SK-N-SH (cell line): ENCODE measurements around the gene WWOX. TPM values are rescaled to one million over a fixed set of nuclear protein-coding genes. Genes with fewer than 3 reads are reported as not detected.

ENCODE experiments used
- CTCF ChIA-PET: fragments of 300-600, 350-600 bp; formaldehyde crosslinking; extraction: SDS; loops from one replicate; lab custom pipeline; 2021; lab: Yijun Ruan, JAX
- POLR2A ChIA-PET: fragments of 350-600 bp; sonication (Branson Sonifier 250); formaldehyde crosslinking; extraction: SDS; loops from one replicate; lab custom pipeline; 2020; ENCODE audit warnings: antibody characterized with exemption, inconsistent platforms; lab: Yijun Ruan, JAX
- DNase-seq: peaks from one replicate; pipeline ENCODE4 v3.0.0; 2012
- H2AFZ ChIP-seq: fragments of 200-600 bp; sonication (generic); 2 replicates; pipeline ENCODE4 v1.8.1; 2016; ENCODE audit warnings: antibody characterized with exemption, mild to moderate bottlenecking, low read depth
- H3F3A ChIP-seq: fragments of 200-600 bp; sonication (generic); replicated peaks from 2 replicates; pipeline ENCODE3; 2016; ENCODE audit warnings: antibody characterized with exemption, mild to moderate bottlenecking; ENCODE audit not compliant: insufficient read depth
- H3K27ac ChIP-seq, 2 experiments: fragments of 200-500 bp in 1 of 2; fragments of 200-600 bp in 1 of 2; sonication (Bioruptor generic) in 1 of 2; sonication (generic), shearing (Covaris generic) in 1 of 2; 2 replicates each; pipeline versions ENCODE4 v1.5.1 to v1.6.1; 2014 to 2016; ENCODE audit warnings: low read depth in 2 of 2, inconsistent platforms in 1 of 2, low read length in 1 of 2, mild to moderate bottlenecking in 1 of 2, mixed read lengths in 1 of 2
- H3K27me3 ChIP-seq: fragments of 200-600 bp; sonication (generic), shearing (Covaris generic); 2 replicates; pipeline ENCODE4 v1.6.1; 2016; ENCODE audit warnings: mixed run types; ENCODE audit not compliant: insufficient read depth
- H3K36me3 ChIP-seq, 2 experiments: fragments of 200-500 bp in 1 of 2; fragments of 200-600 bp in 1 of 2; sonication (Bioruptor generic) in 1 of 2; sonication (generic) in 1 of 2; replicated peaks in 1 of 2; 2 replicates each; pipeline versions ENCODE3 to v1.5.1; 2014 to 2016; ENCODE audit warnings: low read length in 1 of 2, mild to moderate bottlenecking in 1 of 2; ENCODE audit not compliant: insufficient read depth in 2 of 2, control insufficient read depth in 1 of 2
- H3K4me1 ChIP-seq, 2 experiments: fragments of 200-500 bp in 1 of 2; fragments of 200-600 bp in 1 of 2; sonication (Bioruptor generic) in 1 of 2; sonication (generic), shearing (Covaris generic) in 1 of 2; 2 replicates each; pipeline versions ENCODE4 v1.5.1 to v1.6.1; 2014 to 2016; ENCODE audit warnings: low read depth in 1 of 2, low read length in 1 of 2, mixed run types in 1 of 2; ENCODE audit not compliant: insufficient read depth in 2 of 2, control insufficient read depth in 1 of 2
- H3K4me2 ChIP-seq: fragments of 200-600 bp; sonication (generic), shearing (Covaris generic); 2 replicates; pipeline ENCODE4 v1.6.1; 2017; ENCODE audit warnings: mixed run types
- H3K4me3 ChIP-seq, 2 experiments: fragments of 200-500 bp in 1 of 2; fragments of 200-600 bp in 1 of 2; sonication (Bioruptor generic) in 1 of 2; sonication (generic), shearing (Covaris generic) in 1 of 2; 2 replicates each; pipeline versions ENCODE4 v1.5.1 to v1.8.1; 2014 to 2016; ENCODE audit warnings: low read depth in 2 of 2, inconsistent platforms in 1 of 2, low read length in 1 of 2, mild to moderate bottlenecking in 1 of 2, mixed read lengths in 1 of 2, moderate library complexity in 1 of 2
- H3K79me2 ChIP-seq: fragments of 200-600 bp; sonication (generic); 2 replicates; pipeline ENCODE4 v1.8.1; 2017; ENCODE audit warnings: mild to moderate bottlenecking; ENCODE audit not compliant: insufficient read depth
- H3K9ac ChIP-seq: fragments of 200-600 bp; sonication (generic); 2 replicates; pipeline ENCODE4 v1.6.1; 2017; ENCODE audit warnings: mixed run types
- H3K9me2 ChIP-seq: fragments of 200-600 bp; sonication (generic); 2 replicates; pipeline ENCODE4 v1.6.1; 2017; ENCODE audit warnings: mixed run types
- H3K9me3 ChIP-seq: fragments of 200-600 bp; sonication (generic); 2 replicates; pipeline ENCODE4 v1.6.1; 2017; ENCODE audit warnings: mixed run types, mild to moderate bottlenecking, moderate library complexity
- H4K20me1 ChIP-seq: fragments of 200-600 bp; sonication (generic); 2 replicates; pipeline ENCODE4 v1.6.1; 2017; ENCODE audit warnings: mild to moderate bottlenecking, mixed run types; ENCODE audit not compliant: insufficient read depth
- CHD2 ChIP-seq: fragments of 150-350 bp; IDR thresholded peaks from 2 replicates; pipeline ENCODE4 v1.6.1; 2018; ENCODE audit warnings: low read length; ENCODE audit not compliant: partially characterized antibody
- ELF1 ChIP-seq: IDR thresholded peaks from 2 replicates; pipeline ENCODE4 v1.4.0; 2012
- EP300 ChIP-seq, 2 experiments: IDR thresholded peaks; 2 replicates each; pipeline versions ENCODE4 v1.4.0 to v1.6.1; 2012; ENCODE audit warnings: borderline replicate concordance in 1 of 2, low read depth in 1 of 2, low read length in 1 of 2
- EZH2phosphoT487 ChIP-seq: fragments of 200-600 bp; sonication (generic); IDR thresholded peaks from 2 replicates; pipeline ENCODE4 v1.6.1; 2017; ENCODE audit warnings: low read depth, mixed run types, mild to moderate bottlenecking, antibody characterized with exemption, moderate library complexity, borderline replicate concordance
- FOSL2 ChIP-seq: IDR thresholded peaks from 2 replicates; pipeline ENCODE4 v1.4.0; 2012; ENCODE audit warnings: low read depth, mild to moderate bottlenecking, moderate library complexity, borderline replicate concordance
- FOXM1 ChIP-seq: IDR thresholded peaks from 2 replicates; pipeline ENCODE4 v1.4.0; 2012; ENCODE audit warnings: low read depth, mild to moderate bottlenecking
- MEF2A ChIP-seq: IDR thresholded peaks from 2 replicates; pipeline ENCODE4 v1.4.0; 2012; ENCODE audit warnings: low read depth, borderline replicate concordance
- NFIC ChIP-seq: IDR thresholded peaks from 2 replicates; pipeline ENCODE4 v1.4.0; 2012; ENCODE audit warnings: borderline replicate concordance
- NRF1 ChIP-seq: IDR thresholded peaks from 2 replicates; pipeline ENCODE4 v1.6.1; 2012; ENCODE audit warnings: low read depth, mild to moderate bottlenecking, low read length
- RCOR1 ChIP-seq: fragments of 150-350 bp; IDR thresholded peaks from 2 replicates; pipeline ENCODE4 v1.6.1; 2017; ENCODE audit warnings: antibody characterized with exemption, low read length
- RFX5 ChIP-seq: IDR thresholded peaks from 2 replicates; pipeline ENCODE4 v1.6.1; 2012; ENCODE audit warnings: mild to moderate bottlenecking, improper control_type of control experiment, low read length
- SIN3A ChIP-seq: IDR thresholded peaks from 2 replicates; pipeline ENCODE4 v1.6.1; 2012; ENCODE audit warnings: low read depth, mild to moderate bottlenecking, low read length, moderate library complexity, borderline replicate concordance
- YY1 ChIP-seq: IDR thresholded peaks from 2 replicates; pipeline ENCODE4 v1.4.0; 2012; ENCODE audit warnings: low read depth, mild to moderate bottlenecking
- WGBS: methylation state at CpG from one replicate; pipeline ENCODE4 v1.1.6; 2017; ENCODE audit warnings: low lambda C conversion rate; 5-methylcytosine and 5-hydroxymethylcytosine counted together
- polyA plus RNA-seq, 3 experiments: library from polyadenylated mRNA; depleted of rRNA; stranded (reverse); fragments of >200 nt; gene quantifications; 2 replicates each; pipeline ENCODE4 v1.2.3, GENCODE V29; 2012
- TF ChIP-seq, protein P1 (sequence below): fragments of 150-350 bp; IDR thresholded peaks from 2 replicates; pipeline ENCODE4 v1.6.1; 2017; ENCODE audit warnings: antibody characterized with exemption, low read length, low read depth, borderline replicate concordance
- TF ChIP-seq, protein P2 (sequence below): IDR thresholded peaks from 2 replicates; pipeline ENCODE4 v1.4.0; 2012; ENCODE audit warnings: low read depth, borderline replicate concordance
- TF ChIP-seq, protein P3 (sequence below): IDR thresholded peaks from 2 replicates; pipeline ENCODE4 v1.4.0; 2012; ENCODE audit warnings: low read depth
- TF ChIP-seq, protein P4 (sequence below): fragments of 150-350 bp; IDR thresholded peaks from 2 replicates; pipeline ENCODE4 v1.6.1; 2016; ENCODE audit warnings: mild to moderate bottlenecking, low read depth, low read length
- TF ChIP-seq, protein P5 (sequence below): fragments of 200-600 bp; sonication (generic); IDR thresholded peaks from 2 replicates; pipeline ENCODE4 v1.6.1; 2017; ENCODE audit warnings: antibody characterized with exemption, mild to moderate bottlenecking, moderate library complexity

The WWOX gene
- polyA plus RNA-seq, 1 of the 3 experiments (the other 2 are of a cell fraction) = 10.8 TPM

DNA sequence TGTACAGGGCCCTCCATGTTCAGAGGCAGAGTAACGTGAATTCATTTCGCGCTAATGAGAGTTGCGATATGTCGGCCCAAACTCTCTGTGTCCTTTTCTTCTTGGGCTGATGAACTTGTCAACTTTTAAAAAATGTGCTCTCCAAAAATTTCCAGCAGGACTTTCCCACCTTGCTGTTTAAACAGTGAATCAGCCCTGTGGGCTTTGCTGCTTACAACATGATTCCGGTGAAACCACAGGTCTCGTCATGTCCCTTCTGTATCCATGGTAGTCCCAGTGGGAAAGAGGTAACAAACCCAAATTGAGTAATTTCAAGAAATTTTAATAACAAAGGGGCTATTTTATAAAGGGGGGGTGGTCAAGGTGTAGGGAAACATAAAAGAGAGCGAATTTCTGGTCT, 888.2 kb downstream of the WWOX start:
- H4K20me1 ChIP-seq = no peaks in the 10 kb centered on the region
- no peak overlapping the region for H3K9ac ChIP-seq
- ChIA-PET CTCF (no interaction called here), POLR2A (no interaction called here)
- H3K27ac ChIP-seq = no peak overlapping the region
- no peak overlapping the region for H3K4me3 ChIP-seq
- H2AFZ ChIP-seq = no peak overlapping the region
- H3K36me3 ChIP-seq = no peaks in the 10 kb centered on the region
- 59% methylated on average over 8 of the region's 8 CpGs for WGBS
- no peak overlapping the region for H3K4me2 ChIP-seq
- H3F3A ChIP-seq = no peaks in the 10 kb centered on the region
- TF ChIP-seq FOSL2 (no peak), SIN3A (no peak), MEF2A (no peak), YY1 (no peak)
- TF ChIP-seq, protein P1, sequence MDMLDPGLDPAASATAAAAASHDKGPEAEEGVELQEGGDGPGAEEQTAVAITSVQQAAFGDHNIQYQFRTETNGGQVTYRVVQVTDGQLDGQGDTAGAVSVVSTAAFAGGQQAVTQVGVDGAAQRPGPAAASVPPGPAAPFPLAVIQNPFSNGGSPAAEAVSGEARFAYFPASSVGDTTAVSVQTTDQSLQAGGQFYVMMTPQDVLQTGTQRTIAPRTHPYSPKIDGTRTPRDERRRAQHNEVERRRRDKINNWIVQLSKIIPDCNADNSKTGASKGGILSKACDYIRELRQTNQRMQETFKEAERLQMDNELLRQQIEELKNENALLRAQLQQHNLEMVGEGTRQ = no peak
- TF ChIP-seq, protein P2, sequence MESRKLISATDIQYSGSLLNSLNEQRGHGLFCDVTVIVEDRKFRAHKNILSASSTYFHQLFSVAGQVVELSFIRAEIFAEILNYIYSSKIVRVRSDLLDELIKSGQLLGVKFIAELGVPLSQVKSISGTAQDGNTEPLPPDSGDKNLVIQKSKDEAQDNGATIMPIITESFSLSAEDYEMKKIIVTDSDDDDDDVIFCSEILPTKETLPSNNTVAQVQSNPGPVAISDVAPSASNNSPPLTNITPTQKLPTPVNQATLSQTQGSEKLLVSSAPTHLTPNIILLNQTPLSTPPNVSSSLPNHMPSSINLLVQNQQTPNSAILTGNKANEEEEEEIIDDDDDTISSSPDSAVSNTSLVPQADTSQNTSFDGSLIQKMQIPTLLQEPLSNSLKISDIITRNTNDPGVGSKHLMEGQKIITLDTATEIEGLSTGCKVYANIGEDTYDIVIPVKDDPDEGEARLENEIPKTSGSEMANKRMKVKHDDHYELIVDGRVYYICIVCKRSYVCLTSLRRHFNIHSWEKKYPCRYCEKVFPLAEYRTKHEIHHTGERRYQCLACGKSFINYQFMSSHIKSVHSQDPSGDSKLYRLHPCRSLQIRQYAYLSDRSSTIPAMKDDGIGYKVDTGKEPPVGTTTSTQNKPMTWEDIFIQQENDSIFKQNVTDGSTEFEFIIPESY = no peak
- peaks cover 0 to 9% of the 10 kb centered on the region in 2 experiments; a peak in 1 of 4 replicates for H3K4me1 ChIP-seq
- H3K9me2 ChIP-seq = no peaks in the 10 kb centered on the region
- DNase-seq = no peak
- H3K9me3 ChIP-seq = no peaks in the 10 kb centered on the region
- H3K27me3 ChIP-seq = no peaks in the 10 kb centered on the region
- no peaks in the 10 kb centered on the region for H3K79me2 ChIP-seq

DNA sequence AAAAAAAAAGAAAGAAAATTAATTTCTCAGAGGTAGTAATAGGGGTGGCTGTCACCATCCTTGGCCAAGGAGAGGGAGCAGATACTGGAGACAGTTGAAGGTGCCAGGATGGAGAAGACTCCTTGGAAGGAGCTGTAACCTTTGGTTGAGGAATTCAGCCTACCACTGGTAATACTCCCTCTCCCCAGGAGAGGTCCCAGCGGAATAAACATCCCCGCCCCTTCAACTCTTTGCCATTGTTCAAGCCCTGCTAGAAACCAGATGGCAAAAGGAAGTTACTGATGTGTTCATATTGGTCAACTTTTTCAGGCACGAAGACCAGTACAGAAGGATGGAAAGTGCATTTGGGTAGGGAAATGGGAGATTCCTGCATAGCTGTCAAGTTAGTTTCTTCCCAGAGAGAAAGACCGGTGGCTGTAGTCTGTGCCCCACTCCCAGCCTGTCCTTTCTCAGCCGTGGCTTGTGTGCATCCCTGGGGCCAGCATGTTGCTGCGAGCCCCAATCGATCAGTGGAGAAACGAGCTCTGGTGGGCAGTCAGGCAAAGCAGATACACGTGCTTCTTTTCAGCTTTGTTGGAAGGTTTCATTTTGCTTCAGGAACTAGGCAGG, 889.0 kb downstream of the WWOX start:
- Histone ChIP-seq H4K20me1 (no peaks in the 10 kb centered on the region), H3F3A (no peaks in the 10 kb centered on the region), H3K79me2 (no peaks in the 10 kb centered on the region), H3K36me3 (no peaks in the 10 kb centered on the region), H3K9ac (no peak overlapping the region), H3K9me2 (no peaks in the 10 kb centered on the region), H3K27ac (no peak overlapping the region), H3K27me3 (no peaks in the 10 kb centered on the region), H3K4me1 (peaks cover 0 to 9% of the 10 kb centered on the region in 2 experiments; a peak in 1 of 4 replicates), H2AFZ (no peak overlapping the region), H3K4me2 (no peak overlapping the region), H3K9me3 (no peaks in the 10 kb centered on the region), H3K4me3 (no peak overlapping the region)
- ChIA-PET POLR2A (no interaction called here), CTCF (interaction anchor here (0.6 to 0.7 kb wide), 2 partner anchors 12 to 18 kb away, joined by 3 read pairs; no protein-coding TSS in a partner anchor)
- WGBS = 34% methylated on average over 6 of the region's 9 CpGs
- TF ChIP-seq, protein P3, sequence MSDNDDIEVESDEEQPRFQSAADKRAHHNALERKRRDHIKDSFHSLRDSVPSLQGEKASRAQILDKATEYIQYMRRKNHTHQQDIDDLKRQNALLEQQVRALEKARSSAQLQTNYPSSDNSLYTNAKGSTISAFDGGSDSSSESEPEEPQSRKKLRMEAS = no peak
- TF ChIP-seq NFIC = no peak
- TF ChIP-seq MEF2A = no peak
- TF ChIP-seq, protein P4, sequence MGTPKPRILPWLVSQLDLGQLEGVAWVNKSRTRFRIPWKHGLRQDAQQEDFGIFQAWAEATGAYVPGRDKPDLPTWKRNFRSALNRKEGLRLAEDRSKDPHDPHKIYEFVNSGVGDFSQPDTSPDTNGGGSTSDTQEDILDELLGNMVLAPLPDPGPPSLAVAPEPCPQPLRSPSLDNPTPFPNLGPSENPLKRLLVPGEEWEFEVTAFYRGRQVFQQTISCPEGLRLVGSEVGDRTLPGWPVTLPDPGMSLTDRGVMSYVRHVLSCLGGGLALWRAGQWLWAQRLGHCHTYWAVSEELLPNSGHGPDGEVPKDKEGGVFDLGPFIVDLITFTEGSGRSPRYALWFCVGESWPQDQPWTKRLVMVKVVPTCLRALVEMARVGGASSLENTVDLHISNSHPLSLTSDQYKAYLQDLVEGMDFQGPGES = no peak
- TF ChIP-seq NRF1 = no peak
- TF ChIP-seq, protein P1 = no peak
- TF ChIP-seq CHD2 = no peak
- TF ChIP-seq, protein P5, sequence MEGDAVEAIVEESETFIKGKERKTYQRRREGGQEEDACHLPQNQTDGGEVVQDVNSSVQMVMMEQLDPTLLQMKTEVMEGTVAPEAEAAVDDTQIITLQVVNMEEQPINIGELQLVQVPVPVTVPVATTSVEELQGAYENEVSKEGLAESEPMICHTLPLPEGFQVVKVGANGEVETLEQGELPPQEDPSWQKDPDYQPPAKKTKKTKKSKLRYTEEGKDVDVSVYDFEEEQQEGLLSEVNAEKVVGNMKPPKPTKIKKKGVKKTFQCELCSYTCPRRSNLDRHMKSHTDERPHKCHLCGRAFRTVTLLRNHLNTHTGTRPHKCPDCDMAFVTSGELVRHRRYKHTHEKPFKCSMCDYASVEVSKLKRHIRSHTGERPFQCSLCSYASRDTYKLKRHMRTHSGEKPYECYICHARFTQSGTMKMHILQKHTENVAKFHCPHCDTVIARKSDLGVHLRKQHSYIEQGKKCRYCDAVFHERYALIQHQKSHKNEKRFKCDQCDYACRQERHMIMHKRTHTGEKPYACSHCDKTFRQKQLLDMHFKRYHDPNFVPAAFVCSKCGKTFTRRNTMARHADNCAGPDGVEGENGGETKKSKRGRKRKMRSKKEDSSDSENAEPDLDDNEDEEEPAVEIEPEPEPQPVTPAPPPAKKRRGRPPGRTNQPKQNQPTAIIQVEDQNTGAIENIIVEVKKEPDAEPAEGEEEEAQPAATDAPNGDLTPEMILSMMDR = no peak
- TF ChIP-seq FOXM1 = no peak
- TF ChIP-seq ELF1 = no peak
- TF ChIP-seq YY1 = no peak
- no peak for TF ChIP-seq RFX5
- no peak for TF ChIP-seq EP300 (IDR thresholded peaks at IDR 0.05; ENCODE audit: borderline replicate concordance in 1 of 2, low read depth in 1 of 2, low read length in 1 of 2)
- TF ChIP-seq RCOR1 = no peak
- TF ChIP-seq EZH2phosphoT487 = no peak
- no peak for DNase-seq
